Activated CD4-positive, CD25-positive, alpha-beta regulatory T cell treated with anti-CD3 and anti-CD28 coated beads, Interleukin-2, amount 50 U/mL, for 24 hours (primary cell): ENCODE measurements around the gene RPS6KA5.
"Not testable (repeated sequence)": the region's sequence is repeated elsewhere in the genome, so short reads cannot be mapped to it uniquely, and the experiment has no call there.

Experiments
- ATAC-seq, 2 donors: fragments of 150-1000 bp; cut with Tn5 transposase; one replicate each; pipeline ENCODE4 v1.10.0; 2021; ENCODE audit warnings: mild to moderate bottlenecking in 1 of 2, moderate library complexity in 1 of 2

RPS6KA5 gene

DNA sequence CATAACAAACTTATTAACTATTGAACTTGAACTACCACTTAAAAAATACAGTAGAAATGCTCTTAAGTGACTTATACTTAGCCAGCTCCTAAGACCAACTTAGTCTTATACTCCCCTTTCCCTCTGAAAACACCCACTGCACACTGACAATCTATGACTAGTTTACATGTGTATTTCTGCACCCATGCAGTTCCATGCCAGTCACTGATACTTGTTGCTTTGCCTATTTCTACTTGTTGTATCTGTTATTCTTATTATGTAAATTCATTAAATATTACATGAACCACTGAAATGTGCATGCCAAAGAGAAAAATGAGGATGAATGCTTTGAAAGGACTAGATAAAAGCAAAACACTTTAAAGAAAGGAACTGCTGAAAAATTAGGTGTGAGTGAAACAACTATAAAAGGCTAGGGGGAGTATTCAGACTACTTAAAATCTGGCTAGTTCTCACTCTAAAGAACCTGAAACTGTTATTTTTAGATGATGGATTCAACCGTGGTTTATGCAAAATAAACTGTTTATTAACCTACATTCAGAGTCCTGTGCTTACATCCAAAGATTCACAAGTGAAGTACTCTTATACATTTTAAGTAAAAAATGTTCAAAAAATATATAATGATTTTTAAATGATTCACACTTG lies 74.7 kb downstream of the RPS6KA5 start:
- no peak for ATAC-seq

DNA sequence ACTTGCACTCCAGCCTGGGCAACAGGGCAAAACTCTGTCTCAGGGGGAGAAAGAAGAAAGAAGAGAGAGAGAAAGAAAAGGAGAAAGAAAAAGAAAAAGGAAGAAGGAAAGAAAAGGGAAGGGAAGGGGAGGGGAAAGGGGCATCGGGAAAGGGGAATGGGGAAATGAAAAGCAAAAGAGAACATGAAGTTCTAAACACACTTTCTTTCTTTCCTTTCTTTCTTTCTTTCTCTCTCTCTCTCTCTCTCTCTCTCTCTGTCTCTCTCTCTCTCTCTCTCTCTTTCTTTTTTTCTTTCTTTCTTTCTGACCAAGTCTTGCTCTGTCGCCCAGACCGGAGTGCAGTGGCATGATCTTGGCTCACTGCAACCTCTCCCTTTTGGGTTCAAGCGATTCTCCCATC lies 76.9 kb downstream of the RPS6KA5 start:
- no peak for ATAC-seq

DNA sequence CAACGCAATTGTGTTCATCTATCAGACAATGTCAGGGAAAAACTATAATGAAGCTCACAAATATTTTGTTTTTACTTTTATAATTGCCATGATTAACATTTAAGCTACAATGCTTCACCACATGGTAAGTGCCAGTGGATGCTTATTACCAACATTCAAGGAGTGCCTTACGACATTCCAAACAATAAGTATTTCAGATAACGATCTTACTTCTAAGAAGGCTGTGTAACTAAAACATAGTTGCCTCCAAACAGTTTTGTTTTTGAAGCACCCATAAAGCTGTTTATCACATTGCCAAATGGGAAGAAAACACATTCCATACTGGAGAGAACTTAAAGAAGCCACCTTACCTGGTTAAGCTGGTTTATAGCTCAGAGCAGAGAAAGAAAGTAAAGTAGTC lies 78.8 kb downstream of the RPS6KA5 start:
- ATAC-seq, result no peak

DNA sequence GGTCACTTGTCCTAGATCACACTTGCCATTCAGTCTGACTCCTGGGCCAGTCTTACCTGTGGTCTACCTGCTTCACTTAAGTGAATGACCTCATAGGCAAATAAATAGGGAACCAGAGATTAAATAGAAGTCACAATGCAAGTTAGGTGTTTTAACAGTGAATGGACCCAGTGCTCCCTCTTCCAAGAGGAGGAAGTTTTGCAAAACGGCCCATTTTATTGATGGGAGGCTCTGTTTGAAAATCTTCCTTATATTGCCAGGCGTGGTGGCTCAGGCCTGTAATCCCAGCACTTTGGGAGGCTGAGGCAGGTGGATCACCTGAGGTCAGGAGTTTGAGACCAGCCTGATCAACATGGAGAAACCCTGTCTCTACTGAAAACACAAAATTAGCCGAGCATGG lies 79.8 kb downstream of the RPS6KA5 start:
- not testable (repeated sequence) for ATAC-seq

DNA sequence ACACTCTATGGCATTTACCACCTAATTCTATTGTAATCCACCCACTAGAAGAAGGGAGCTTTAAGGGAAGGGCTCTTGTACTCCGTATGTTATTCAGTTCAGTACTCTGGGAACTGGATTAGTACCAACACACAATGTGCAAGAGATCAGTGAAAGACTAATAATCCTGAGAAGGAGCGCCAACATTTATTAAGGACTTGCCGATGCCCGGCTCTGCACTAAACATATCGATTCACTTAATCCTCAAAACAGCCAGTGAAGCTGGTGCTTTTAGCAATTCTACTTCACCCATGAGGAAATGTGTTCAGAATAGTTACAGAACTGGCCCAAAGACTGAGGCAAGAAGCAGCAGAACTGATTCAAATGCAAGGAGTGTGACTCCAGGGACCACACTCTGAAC lies 80.9 kb downstream of the RPS6KA5 start:
- no peak for ATAC-seq

DNA sequence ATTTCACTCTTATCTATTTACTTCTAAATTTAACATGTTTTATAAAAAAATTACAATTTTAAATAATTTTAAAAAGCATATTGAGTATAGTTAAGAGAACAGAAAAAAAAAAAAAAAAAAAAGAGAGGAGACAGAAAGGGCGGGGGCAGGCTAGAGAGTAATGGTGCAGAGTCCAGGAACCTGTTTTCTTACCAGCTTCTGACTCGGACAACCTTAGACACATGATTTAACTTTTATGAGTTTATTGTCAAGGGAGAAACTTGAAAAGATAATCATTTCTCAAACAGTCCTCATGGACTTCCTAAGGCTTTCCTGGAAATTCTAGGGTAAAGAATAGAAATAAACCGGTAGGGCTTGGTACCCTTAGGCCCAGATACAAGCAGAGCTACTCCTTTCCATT lies 84.3 kb downstream of the RPS6KA5 start:
- ATAC-seq, result no peak

DNA sequence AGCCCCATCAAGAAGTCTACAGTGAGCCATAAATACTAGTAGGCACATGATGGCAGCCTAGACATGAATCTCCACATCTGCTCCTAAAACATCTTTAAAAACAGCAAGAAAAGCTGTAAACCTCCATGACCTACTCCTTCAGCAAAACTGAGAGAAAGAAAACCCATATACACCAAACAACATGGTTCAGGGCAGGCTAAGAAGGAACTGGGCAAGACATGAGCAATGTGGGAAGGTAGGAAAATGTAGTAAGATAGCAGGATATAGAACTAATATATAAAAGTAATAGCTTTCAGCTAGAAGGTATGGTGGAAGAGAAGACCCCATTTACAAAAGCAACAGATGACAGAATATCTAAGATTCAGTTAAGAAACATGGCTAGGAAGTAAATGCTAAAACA lies 88.8 kb downstream of the RPS6KA5 start:
- ATAC-seq, result no peak

DNA sequence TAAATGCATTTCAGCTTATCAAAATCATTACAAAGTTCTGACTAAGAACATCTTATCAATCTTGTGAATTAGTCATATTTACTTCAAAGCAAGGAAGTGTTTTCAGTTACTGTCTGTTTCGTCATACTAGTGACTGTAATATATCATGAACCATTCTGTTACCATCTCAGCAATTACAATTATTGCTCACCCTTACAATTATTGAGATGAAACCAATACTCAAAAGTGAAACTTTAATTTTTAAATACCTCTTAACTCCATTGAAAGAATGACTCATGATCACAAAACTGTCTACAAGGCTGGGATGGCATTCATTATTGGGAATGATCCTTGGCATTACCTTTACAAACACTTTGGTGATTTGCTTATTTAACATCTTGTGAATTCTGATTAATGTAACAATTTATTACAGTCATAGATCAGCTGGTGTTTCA lies 90.3 kb downstream of the RPS6KA5 start:
- ATAC-seq, result peak; percentile 90 to 91

DNA sequence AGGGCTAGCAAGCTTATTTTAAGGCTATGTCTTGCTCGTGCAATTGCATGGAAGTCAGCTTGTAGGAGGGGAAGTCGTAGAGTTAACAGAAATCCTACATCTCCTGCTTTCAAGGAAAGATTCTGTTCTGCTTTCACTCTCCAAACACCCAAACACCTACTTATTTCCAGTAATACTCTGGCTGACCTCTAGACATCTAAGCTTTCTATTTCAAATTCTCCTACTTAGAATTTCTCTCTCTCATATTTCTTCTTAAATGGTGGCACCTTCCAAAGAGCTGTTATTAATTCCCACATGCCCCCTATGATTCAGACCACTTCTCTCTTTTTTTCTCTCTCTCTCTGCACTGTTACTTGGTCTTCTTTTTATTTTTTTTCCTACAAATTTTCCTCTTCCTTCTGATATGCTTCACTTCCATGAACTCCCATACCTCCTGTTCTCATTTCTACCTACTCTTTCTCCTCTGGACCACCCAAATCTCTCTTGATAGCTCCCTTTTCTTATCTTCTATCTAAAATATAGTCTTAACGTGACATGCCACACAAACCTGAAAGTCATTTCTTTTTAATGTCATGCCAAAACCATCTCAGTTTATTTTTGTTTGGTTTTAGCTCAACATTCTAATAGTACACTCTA lies 90.8 kb downstream of the RPS6KA5 start:
- ATAC-seq, result peak; percentile 51 to 54

DNA sequence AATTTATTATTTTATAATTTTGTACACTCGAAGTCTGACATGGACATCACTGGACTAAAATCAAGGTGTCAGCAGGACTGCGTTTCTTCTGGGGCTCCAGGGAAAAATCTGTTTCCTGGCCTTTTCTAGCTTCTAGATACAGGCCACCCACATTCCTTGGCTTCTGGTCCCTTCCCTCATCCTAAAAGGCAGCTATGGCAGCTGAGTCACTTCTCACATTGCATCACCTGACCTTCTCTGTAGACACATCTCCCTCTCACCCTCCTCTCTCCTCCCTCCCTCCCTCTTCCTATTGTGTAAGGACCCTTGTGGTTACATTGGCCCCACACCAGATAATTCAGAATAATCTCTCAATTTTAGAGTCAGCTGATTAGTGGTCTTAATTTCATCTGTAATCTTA lies 92.4 kb downstream of the RPS6KA5 start:
- no peak for ATAC-seq

DNA sequence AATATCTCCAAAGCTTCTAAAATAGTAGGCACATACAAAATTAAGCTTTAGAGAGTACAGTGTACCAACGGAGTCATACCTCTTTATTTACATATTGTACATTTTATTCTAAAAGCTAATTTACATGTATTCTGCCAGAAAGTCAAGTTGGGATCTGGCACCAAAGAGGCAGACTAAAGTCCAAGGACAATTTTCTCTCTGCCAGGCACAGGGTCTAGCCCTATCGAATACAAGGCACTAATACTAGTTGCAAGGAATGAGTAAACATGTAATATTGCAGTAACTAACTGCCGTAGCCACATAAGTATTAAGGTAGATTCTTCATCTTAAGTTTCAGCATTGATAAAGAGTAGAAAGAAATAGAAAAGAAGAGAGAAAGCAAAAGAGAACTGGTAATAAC lies 93.9 kb downstream of the RPS6KA5 start:
- no peak for ATAC-seq

DNA sequence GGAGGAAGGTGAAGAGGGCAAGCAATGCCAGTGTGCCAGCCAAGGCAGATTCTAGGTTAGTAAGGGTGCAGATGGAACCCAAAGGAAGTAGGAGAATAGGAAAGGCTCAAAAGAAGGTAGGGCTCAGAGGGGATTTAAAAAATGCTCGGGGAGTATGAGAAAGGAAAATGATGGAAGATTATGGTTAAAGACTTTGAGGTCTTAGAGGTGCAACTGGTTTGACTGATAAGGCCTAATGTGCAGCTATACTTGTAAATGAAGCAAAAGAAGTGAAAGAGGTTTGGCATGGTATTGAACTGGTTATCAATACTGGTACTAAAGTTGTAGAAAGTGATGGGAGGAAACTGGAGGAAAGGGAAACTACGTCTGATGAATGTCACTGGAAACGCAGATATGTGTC lies 94.7 kb downstream of the RPS6KA5 start:
- ATAC-seq, result no peak

DNA sequence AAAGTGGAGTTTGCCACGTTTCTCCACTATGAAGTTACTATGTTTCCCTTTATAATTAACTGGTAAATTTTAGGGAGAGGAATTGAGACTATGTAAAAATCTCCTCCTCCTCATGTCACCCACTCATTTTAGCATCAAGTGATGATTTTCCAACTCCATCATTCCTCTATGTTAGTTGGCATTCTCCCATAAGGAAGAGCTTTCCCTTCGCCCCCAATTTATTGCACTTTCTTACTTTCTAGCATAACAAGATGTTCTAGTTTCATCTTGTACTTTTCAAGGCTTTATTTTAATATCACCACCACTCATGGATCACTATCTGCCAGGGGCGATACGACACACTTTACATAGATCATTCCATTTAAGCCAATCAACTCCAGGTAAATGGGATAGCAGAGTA lies 97.1 kb downstream of the RPS6KA5 start:
- ATAC-seq, result no peak

DNA sequence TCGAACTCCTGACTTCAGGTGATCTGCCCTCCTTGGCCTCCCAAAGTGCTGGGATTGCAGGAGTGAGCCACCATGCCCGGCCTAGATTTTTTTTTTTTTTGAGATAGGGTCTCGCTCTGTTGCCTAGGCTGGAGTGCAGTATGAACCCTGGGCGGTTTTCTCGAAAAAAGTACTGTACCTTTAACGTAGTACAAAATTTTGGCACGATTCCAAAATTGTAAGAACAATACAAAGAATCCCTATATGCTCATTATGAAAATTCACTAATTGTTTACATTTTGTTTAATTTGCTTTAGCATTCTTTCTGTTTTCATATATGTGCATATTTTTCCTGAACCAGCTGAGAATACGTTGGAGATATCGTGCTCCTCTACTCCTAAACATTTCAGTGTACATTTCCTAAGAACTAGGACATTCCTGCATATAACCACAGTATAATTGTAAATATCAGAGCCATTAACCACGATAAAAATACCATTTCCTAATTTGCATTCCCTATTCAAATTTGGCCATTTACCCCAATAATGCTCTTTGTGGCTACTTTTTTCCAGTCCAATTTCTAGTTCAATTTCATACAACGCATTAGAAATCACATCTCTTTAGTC lies 97.8 kb downstream of the RPS6KA5 start:
- ATAC-seq, result no peak

DNA sequence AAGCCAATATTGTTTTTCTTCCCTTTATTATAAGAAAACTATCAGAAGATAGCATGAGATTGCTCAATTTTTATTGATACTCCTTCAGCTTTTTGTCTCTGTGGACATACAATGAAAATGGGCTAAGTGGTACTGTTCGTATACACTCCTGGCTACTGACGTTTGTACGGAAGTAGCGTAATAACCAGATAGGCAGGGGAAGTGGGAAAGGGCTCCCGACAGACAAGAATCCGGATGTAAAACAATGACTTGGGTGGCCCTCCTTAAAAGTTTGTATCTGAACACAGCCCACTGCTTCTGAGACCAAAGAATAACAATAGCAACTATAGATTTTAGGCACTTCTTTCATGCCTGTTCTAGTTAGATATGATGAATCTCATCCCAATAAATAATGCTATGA lies 99.6 kb downstream of the RPS6KA5 start:
- no peak for ATAC-seq

DNA sequence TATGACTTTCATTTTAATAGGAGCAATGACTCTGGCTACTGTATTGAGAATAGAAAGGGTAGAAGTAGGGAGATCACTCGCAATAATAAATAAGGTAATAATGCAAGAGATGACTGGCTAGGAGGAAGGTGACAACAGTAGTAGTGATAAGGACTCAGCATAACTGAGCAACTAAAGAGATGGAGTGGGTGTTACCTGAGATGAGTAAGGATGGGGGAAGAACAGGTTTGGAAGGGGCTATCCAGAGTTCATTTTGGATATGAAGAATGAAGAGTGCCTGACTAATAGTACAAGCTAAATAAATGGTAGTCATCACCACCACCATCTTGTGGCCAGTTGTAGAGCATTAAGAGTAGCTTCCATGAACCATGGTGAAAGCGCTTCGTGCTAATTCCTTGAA lies 101.1 kb downstream of the RPS6KA5 start:
- peak; percentile 94 to 96 for ATAC-seq

DNA sequence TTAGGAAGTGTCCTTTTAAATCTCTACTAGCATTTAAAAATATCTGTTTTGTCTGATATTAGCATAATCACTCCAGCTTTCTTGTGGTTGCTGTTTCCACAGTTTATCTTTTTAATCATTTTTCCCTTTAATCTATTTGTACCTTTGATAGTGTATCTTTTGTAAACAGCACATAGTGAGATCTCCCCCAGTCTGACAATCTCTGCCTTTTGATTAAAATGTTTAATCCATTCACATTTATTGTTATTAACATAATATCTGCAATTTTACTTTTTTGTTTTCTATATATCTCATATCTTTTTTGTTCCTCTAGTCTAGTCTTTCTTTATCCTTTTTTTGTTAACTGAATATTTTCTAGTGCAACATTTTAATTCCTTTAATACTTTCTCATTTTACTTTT lies 104.2 kb downstream of the RPS6KA5 start:
- ATAC-seq, result no peak

DNA sequence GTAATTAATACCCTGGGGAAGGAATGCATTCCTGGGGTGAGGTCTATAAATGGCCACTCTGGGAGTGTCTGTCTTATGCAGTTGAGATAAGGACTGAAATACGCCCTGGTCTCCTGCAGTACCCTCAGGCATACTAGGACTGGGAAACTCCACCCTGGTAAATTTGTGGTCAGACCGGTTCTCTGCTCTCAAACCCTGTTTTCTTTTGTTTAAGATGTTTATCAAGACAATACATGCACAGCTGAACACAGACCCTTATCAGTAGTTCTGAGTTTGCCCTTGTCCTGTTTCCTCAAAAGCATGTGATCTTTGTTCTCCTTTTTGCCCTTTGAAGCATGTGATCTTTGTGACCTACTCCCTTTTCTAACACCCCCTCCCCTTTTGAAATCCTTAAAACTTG lies 106.8 kb downstream of the RPS6KA5 start:
- ATAC-seq, result not testable (repeated sequence)

DNA sequence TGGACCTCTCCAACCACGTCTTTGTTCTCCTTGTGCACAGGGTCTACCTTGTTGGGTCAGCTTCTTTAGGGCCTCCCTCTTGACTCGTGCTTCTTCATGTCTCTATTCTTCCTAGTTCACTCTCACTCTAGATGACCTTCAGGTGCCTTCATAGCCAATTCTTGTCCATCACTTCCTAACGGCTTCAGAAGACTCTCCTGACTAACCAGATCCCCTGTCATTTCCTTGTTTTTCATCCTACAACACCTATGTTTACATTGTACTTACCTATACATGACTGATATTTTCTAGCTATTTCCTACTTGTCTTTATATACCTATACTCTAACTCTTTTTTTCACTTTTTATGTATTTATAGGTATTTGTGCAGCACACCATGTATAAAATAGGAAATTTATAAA lies 117.1 kb downstream of the RPS6KA5 start:
- no peak for ATAC-seq

DNA sequence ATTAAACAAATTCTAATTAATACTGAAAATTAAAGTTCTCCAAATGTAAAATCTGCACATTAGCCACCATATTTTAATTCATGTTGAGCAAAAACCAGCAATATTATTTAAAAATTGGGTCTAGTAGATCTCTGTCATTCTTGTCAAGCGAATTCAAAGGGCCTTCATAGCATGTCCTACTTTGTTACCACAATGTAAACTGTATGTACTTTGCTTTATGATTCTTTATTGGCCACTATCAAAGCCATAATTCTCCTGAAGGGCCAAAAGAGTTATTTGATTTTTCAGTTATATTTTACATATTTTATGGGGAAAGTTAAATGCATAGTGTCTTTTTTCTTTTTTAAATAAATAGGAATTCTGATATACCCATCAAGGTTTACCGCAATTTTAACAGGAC lies 117.9 kb downstream of the RPS6KA5 start:
- ATAC-seq, result no peak

DNA sequence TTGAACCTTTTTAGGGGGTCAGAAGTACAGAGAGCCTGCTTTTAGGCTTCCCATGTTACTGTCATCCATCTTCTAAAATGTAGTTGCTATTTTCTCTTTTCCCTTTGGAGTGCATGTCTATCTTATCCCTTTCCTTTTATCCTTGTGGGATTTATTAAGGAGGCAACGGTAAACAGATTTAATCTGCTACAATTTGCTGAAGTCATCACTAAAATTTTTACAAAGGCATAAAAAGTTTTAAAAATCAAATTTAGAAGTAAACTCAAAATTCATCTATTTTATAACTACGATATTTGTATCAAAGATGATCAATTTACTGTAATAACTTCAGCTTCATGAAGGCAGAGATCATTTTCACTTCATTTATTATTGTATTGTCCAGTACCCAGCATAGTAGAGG lies 118.7 kb downstream of the RPS6KA5 start:
- ATAC-seq, result no peak

DNA sequence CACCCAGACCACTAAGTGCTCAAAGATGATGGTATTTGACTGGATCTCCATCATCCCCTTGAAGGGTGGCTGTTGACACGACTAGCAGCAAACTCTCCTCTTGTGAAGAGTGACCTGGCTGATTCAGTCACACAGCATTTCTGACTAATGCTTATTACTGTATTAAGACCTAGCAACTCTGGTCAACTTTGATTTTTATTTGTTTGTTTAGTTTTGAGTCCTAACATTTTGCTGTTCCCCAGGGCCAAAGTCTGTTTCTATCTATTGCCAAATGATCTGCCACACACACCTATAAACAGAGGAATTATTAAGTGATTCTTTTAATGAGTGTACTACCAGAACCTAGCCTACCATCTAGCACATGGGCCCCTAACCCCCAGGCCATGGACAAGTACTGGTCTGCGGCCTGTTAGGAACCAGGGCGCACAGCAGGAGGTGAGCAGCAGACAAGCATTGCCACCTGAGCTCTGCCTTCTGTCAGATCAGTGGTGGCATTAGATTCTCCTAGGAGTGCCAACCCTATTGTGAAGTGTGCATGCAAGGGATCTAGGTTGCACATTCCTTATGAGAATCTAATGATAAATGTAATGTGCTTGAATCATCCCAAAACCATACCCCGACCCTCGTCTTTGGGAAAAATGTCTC lies 120.0 kb downstream of the RPS6KA5 start:
- ATAC-seq, result no peak

DNA sequence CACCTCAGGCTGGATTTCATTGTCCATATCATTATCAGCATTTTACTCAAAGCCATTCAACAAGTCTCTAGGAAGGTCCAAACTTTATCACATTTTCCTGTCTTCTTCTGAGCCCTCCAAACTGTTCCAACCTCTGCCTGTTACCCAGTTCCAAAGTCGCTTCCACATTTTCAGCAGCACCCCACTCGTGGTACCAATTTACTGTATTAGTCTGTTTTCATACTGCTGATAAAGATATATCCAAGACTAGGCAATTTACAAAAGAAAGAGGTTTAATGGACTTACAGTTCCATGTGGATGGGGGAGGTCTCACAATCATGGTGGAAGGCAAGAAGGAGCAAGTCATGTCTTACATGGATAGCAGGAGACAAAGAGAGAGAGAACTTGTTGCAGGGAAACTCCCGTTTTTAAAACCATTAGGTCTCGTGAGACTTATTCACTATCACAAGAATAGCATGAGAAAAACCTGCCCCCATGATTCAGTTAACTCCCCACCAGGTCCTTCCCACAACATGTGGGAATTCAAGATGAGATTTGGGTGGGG lies 121.1 kb downstream of the RPS6KA5 start:
- not testable (repeated sequence) for ATAC-seq

DNA sequence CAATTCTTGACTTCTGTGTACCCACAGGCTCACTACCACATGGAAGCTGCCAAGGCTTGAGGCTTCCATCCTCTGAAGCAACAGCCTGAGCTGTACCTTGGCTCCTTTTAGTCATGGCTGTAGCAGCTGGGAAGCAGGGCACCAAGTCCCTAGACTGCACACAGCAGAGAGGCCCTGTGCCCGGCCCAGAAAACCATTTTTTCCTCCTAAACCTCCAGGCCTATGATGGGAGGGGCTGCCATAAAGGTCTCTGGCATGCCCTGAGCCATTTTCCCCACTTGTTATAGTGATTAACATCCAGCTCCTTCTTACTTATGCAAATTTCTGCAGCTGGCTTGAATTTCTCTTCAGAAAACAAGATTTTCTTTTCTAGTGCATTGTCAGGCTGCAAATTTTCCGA lies 121.8 kb downstream of the RPS6KA5 start:
- no peak for ATAC-seq
